ENCODE measurements around the gene FAH.

DNA sequence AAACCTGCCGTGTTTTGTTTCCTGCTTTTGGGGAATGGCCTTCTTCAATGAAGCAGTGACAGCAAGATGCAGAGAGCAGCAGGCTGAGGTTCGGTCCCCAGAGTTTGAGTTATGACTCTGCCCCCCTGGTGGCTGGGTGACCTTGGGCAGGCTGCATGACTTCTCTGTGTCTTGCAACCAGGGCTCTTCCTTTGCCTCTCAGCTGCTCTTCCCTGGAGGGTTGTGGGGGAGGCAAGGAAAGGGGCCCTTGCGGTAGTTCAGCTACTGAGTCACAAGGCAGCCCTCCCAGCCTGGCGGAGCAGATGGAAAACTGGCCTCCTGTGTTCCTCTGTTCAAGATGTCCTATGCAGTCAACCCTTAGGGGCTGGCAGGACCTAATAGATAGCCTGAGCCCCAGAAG lies 82.1 kb downstream of the FAH start:
- TF ChIP-seq, protein P1, sequence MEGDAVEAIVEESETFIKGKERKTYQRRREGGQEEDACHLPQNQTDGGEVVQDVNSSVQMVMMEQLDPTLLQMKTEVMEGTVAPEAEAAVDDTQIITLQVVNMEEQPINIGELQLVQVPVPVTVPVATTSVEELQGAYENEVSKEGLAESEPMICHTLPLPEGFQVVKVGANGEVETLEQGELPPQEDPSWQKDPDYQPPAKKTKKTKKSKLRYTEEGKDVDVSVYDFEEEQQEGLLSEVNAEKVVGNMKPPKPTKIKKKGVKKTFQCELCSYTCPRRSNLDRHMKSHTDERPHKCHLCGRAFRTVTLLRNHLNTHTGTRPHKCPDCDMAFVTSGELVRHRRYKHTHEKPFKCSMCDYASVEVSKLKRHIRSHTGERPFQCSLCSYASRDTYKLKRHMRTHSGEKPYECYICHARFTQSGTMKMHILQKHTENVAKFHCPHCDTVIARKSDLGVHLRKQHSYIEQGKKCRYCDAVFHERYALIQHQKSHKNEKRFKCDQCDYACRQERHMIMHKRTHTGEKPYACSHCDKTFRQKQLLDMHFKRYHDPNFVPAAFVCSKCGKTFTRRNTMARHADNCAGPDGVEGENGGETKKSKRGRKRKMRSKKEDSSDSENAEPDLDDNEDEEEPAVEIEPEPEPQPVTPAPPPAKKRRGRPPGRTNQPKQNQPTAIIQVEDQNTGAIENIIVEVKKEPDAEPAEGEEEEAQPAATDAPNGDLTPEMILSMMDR (IDR thresholded peaks at IDR 0.05; ENCODE audit: low read depth, low read length, poor library complexity, severe bottlenecking), result peak; percentile 69
- no peak for TF ChIP-seq EZH2phosphoT487 (IDR thresholded peaks at IDR 0.05; ENCODE audit: borderline replicate concordance, low read length)

All from DOHH2 (cell line).